MM.1S (cell line): Measurements from ENCODE around the gene MYMX.
A peak's percentile ranks its signal among the peaks of the same experiment; 100 is the strongest.

ENCODE experiments used
- DNase-seq: peaks from one replicate; pipeline ENCODE4 v3.0.0-alpha.2; 2015
- H2AFZ ChIP-seq: fragments of 300-600 bp; sonication (generic); 2 replicates; pipeline ENCODE4 v1.6.0; 2016; ENCODE audit warnings: antibody characterized with exemption, low read length
- H3F3A ChIP-seq: fragments of 300-600 bp; sonication (generic); 2 replicates; pipeline ENCODE4 v1.6.1; 2016; ENCODE audit warnings: mild to moderate bottlenecking, antibody characterized with exemption, low read length, moderate library complexity, mixed read lengths; ENCODE audit not compliant: insufficient read depth
- H3K27ac ChIP-seq: fragments of 300-600 bp; sonication (generic); 2 replicates; pipeline ENCODE4 v1.5.1; 2016; ENCODE audit warnings: mild to moderate bottlenecking, low read length
- H3K27me3 ChIP-seq: fragments of 300-600 bp; sonication (generic); replicated peaks from 2 replicates; pipeline ENCODE4 v1.6.0; 2016; ENCODE audit warnings: low read length; ENCODE audit not compliant: insufficient read depth
- H3K36me3 ChIP-seq: fragments of 300-600 bp; sonication (generic); replicated peaks from 2 replicates; pipeline ENCODE4 v1.6.1; 2016; ENCODE audit warnings: mild to moderate bottlenecking, low read length, mixed read lengths; ENCODE audit not compliant: insufficient read depth
- H3K4me1 ChIP-seq: fragments of 300-600 bp; sonication (generic); 2 replicates; pipeline ENCODE4 v1.6.1; 2016; ENCODE audit warnings: low read length, mixed read lengths
- H3K4me2 ChIP-seq: fragments of 300-600 bp; sonication (generic); 2 replicates; pipeline ENCODE4 v1.6.0; 2016; ENCODE audit warnings: low read depth, low read length
- H3K4me3 ChIP-seq: fragments of 300-600 bp; sonication (generic); 2 replicates; pipeline ENCODE4 v1.5.1; 2016; ENCODE audit warnings: low read length, mixed read lengths
- H3K79me2 ChIP-seq: fragments of 300-600 bp; sonication (generic); 2 replicates; pipeline ENCODE4 v1.6.1; 2016; ENCODE audit warnings: mixed run types, low read length, mixed read lengths
- H3K9ac ChIP-seq: fragments of 300-600 bp; sonication (generic); 2 replicates; pipeline ENCODE4 v1.6.1; 2016; ENCODE audit warnings: low read length, mixed read lengths
- H3K9me2 ChIP-seq: fragments of 300-600 bp; sonication (generic); replicated peaks from 2 replicates; pipeline ENCODE4 v1.6.1; 2016; ENCODE audit warnings: mild to moderate bottlenecking, low read length, mixed read lengths; ENCODE audit not compliant: insufficient read depth
- H3K9me3 ChIP-seq: fragments of 300-600 bp; sonication (generic); replicated peaks from 2 replicates; pipeline ENCODE4 v1.6.1; 2016; ENCODE audit warnings: mild to moderate bottlenecking, low read length, mixed read lengths; ENCODE audit not compliant: insufficient read depth
- H4K20me1 ChIP-seq: fragments of 300-600 bp; sonication (generic); 2 replicates; pipeline ENCODE4 v1.6.1; 2016; ENCODE audit warnings: mild to moderate bottlenecking, low read length, moderate library complexity, mixed read lengths; ENCODE audit not compliant: insufficient read depth
- CTCF ChIP-seq: fragments of 300-600 bp; sonication (generic); IDR thresholded peaks from 2 replicates; pipeline ENCODE4 v1.5.1; 2016; ENCODE audit warnings: antibody characterized with exemption, low read length, mixed read lengths
- EZH2 ChIP-seq: fragments of 300-600 bp; sonication (generic); optimal IDR thresholded peaks from 2 replicates; pipeline ENCODE3; 2017; ENCODE audit warnings: low read depth, mild to moderate bottlenecking, antibody characterized with exemption, low read length, mixed read lengths
- EZH2phosphoT487 ChIP-seq: fragments of 300-600 bp; sonication (generic); IDR thresholded peaks from 2 replicates; pipeline ENCODE4 v1.6.1; 2018; ENCODE audit warnings: antibody characterized with exemption, low read length

Gene MYMX

GRCh38 chr6:44262467-44263353 lies 46.0 kb downstream of the MYMX start:
- Histone ChIP-seq H3K9ac (peak overlapping the region; percentile 83), H3K4me2 (peak overlapping the region; percentile 92), H4K20me1 (no peaks in the 10 kb centered on the region), H3K27me3 (no peaks in the 10 kb centered on the region), H3K9me3 (no peaks in the 10 kb centered on the region), H3K9me2 (no peaks in the 10 kb centered on the region), H3K79me2 (peaks cover 51% of the 10 kb centered on the region), H3K27ac (peak overlapping the region; percentile 91), H3F3A (peaks cover 58% of the 10 kb centered on the region), H3K36me3 (no peaks in the 10 kb centered on the region; the same call in 1 of the 2 replicates), H3K4me3 (peak overlapping the region; percentile 95), H2AFZ (peak overlapping the region; percentile 42; the same call in 1 of the 2 replicates), H3K4me1 (peaks cover 37% of the 10 kb centered on the region)
- DNase-seq: peak; percentile 29
- TF ChIP-seq EZH2phosphoT487 (no peak), CTCF (no peak), EZH2 (no peak)

GRCh38 chr6:44263354-44264100 lies 46.8 kb downstream of the MYMX start:
- H3K27ac ChIP-seq: peak overlapping the region; percentile 91
- peaks cover 35% of the 10 kb centered on the region for H3K4me1 ChIP-seq
- H3K9ac ChIP-seq: peak overlapping the region; percentile 83

GRCh38 chr6:44264154-44265006 lies 47.7 kb downstream of the MYMX start:
- Histone ChIP-seq H2AFZ (peak overlapping the region; percentile 54; the same call in 1 of the 2 replicates), H3K4me2 (peak overlapping the region; percentile 92), H3K9ac (peak overlapping the region; percentile 83), H3K9me3 (no peaks in the 10 kb centered on the region), H3K27ac (peak overlapping the region; percentile 91), H3K4me3 (peak overlapping the region; percentile 95), H3K36me3 (no peaks in the 10 kb centered on the region; the same call in 1 of the 2 replicates), H3K79me2 (peaks cover 51% of the 10 kb centered on the region), H3F3A (peaks cover 46% of the 10 kb centered on the region), H3K9me2 (no peaks in the 10 kb centered on the region), H4K20me1 (no peaks in the 10 kb centered on the region), H3K4me1 (peaks cover 35% of the 10 kb centered on the region), H3K27me3 (peaks cover 11% of the 10 kb centered on the region)
- DNase-seq: peak; percentile 64
- TF ChIP-seq CTCF (no peak), EZH2phosphoT487 (no peak), EZH2 (no peak)

More at GRCh38 chr6:44263354-44264100, 46.8 kb downstream of the MYMX start:
- DNase-seq: peak; percentile 49
- Histone ChIP-seq H3K79me2 (peaks cover 51% of the 10 kb centered on the region), H3K4me3 (peak overlapping the region; percentile 95), H2AFZ (peak overlapping the region; percentile 42), H3K9me3 (no peaks in the 10 kb centered on the region), H3K27me3 (peaks cover 2% of the 10 kb centered on the region; the same call in 1 of the 2 replicates), H3K4me2 (peak overlapping the region; percentile 92), H3K36me3 (no peaks in the 10 kb centered on the region; the same call in 1 of the 2 replicates), H3K9me2 (no peaks in the 10 kb centered on the region), H4K20me1 (no peaks in the 10 kb centered on the region), H3F3A (peaks cover 52% of the 10 kb centered on the region)
- no peak for TF ChIP-seq EZH2phosphoT487
